Measurements from ENCODE around the gene ADAP2. TPM values are rescaled to one million over a fixed set of nuclear protein-coding genes. Genes with fewer than 3 reads are reported as not detected.
"Not testable (repeated sequence)": the region's sequence is repeated elsewhere in the genome, so short reads cannot be mapped to it uniquely, and the experiment has no call there.

Gene ADAP2
- total RNA-seq, 1 experiment from 2014 or later: not detected

GRCh38 chr17:30929861-30930260 lies 8.1 kb downstream of the ADAP2 start:
- DNase-seq (ENCODE audit: low read depth): not testable (repeated sequence)

DNA sequence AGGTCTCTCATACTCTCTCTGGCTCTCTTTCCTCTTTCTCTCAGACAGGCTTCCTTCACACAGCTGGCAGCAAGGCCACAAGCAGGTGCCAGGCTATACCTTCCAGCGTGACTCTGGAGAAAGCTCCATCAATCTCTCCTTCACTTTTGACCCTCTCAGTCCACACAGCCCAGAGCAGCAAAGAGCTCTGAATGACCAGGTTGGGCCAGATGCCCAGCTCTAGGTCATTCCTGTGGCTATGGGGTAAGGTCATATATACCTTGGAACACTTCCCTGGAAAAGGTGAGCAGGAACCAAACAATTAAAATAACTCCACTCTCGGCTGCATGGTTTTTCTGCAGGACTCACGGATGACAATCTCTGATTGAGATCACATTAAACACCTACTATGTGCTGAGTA lies 8.8 kb downstream of the ADAP2 start:
- DNase-seq (ENCODE audit: low read depth): no peak

DNA sequence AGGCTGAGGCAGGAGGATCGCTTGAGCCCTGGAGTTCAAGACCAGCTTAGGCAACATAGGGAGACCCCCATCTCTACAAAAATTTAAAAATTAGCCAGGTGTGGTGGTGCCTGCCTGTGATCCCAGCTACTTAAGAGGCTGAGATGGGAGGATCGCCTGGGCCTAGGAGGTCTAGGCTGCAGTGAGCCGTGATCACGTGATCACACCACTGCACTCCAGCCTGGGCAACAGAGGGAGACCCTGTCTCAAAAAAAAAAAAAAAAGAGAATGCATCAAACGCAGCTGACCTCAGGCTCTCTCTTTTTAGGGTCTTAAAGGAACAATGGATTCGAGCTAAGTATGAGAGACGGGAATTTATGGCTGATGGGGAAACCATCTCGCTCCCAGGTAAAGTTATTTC lies 9.8 kb downstream of the ADAP2 start:
- not testable (repeated sequence) for DNase-seq (ENCODE audit: low read depth)

DNA sequence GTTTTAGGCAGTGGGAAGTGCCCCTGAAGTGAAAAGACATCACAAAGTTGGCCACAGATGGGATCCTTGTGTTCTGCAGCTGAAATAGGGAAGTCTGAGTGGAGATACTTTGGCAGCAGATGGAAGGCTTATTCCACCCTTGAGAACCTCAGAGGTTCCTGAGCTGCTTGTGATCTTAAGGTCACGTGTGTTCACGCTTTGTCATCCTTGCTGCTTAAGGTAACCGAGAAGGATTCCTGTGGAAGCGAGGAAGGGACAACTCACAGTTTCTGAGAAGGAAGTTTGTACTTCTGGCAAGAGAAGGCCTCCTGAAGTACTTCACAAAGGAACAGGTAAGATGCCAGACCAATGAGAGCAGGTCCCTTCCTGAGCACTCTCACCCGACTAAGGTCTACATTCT lies 12.2 kb downstream of the ADAP2 start:
- DNase-seq (ENCODE audit: low read depth): no peak

DNA sequence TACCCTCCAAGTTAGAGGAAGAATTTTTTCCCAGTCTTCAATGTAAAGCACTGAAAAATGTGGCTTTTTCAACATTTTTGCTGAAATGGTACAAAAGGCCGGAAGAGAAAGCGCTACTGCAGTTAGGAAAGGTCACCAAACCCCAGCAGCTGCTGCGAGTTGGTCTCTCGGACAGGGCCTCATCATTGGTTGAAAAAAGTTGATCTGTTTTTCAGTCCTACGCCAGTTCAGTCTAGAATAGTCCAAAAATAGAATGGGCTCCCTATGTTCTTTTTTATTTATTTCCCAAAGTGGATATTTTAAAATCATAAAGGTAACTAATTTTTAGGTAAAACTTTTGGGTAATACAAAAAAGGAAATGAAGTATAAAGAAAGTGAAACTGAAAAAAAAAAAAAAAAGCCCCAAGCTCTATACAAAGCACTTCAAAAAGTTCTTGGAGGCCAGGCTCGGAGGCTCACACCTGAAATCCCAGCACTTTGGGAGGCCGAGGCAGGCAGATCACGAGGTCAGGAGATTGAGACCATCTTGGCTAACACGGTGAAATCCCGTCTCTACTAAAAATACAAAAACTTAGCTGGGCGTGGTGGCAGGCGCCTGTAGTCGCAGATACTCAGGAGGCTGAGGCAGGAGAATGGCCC lies 17.4 kb downstream of the ADAP2 start:
- DNase-seq (ENCODE audit: low read depth): no peak

DNA sequence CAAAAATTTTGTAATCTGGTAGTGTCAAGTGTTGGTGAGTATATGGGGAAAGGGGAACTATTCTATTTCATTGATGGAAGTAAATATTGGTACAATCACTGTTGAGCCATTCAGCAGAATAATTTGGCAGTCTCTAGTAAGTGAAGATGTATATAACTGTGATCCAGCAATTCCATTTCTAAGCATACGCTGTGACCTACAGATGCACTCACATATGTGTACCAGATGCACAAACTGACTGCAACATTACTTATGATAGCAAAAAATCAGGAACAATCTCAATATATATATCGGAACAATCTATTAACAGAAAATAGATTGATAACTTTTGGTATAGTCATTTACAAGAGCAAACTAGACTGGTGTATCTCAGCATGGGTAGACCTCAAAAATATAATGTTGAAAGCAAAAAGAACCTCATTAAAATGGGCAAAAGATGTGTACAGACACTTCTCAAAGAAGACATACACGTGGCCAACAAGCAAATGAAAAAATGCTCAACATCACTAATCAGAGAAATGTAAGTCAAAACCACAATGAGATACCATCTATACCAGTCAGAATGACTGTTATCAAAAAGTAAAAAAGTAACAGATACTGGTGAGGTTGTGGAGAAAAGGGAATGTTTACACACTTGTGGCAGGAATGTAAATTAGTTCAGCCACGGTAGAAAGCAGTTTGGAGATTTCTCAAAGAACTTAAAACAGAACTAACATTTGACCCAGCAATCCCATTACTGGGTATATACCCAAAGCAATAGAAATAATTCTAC lies 20.7 kb downstream of the ADAP2 start:
- peak; percentile 19 for DNase-seq (ENCODE audit: low read depth)

- no peak for DNase-seq (ENCODE audit: low read depth)
Measured at GRCh38 chr17:30947796-30948195, 26.1 kb downstream of the ADAP2 start.

DNA sequence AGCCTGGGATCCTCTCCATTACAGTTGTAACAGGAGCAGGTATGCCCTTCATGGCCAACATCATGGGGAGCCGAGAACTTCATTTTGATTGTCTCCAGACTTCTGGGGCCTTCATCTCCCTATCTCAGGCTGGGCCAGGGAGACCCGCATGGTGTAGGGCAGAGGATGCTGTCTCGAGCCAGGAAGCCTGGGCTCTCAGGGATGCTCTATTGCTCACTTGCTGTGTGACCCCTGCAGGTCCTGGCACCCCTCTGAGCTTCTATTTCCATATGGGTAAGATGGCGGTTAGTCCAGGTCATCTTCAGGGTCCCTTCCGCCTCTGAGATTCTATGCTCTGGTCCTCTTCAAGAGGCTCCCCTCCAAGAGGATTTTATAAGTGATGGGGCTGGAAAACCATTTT lies 28.4 kb downstream of the ADAP2 start:
- no peak for DNase-seq (ENCODE audit: low read depth)

DNA sequence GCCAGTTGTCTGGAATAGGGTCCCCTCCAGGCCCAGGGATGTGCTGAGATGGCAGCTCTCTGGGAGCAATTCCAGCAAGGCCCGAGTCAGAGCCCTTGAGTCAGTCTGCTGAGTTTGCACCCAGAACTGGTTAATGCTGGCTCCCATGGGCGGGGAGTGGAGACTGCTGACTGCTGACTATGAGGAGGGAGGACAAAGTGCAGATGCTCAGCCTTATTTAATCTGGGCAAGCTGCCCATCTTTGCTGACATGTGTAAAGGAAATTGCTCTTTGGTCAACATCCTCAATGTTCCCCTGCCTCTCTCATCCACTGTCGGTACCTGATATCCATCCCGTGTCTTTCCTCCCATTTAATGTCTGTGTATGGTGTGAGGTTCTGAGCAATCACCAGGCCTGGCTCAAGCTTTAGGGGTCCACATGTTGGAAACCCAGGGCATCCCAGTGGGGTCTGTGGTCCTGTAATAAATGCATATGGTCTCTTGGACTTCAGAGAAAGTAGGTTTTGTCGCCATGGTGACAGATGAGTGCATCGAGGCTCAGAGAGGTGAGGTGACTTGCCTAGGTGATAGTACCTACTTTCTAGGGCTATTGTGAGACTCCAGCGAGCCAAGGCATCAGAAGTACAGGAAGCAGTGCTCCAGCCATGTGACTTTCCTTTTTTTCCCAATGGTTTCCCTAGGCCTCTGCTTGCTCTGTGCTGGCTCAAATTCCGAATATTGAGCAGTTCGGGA lies 29.1 kb downstream of the ADAP2 start:
- peak; percentile 61 for DNase-seq (ENCODE audit: low read depth)

GRCh38 chr17:30952638-30953393 lies 31.1 kb downstream of the ADAP2 start:
- DNase-seq (ENCODE audit: low read depth): no peak

GRCh38 chr17:30954046-30954830 lies 32.5 kb downstream of the ADAP2 start:
- no peak for DNase-seq (ENCODE audit: low read depth)

GRCh38 chr17:30956764-30957374 lies 35.1 kb downstream of the ADAP2 start:
- DNase-seq (ENCODE audit: low read depth): peak; percentile 14

DNA sequence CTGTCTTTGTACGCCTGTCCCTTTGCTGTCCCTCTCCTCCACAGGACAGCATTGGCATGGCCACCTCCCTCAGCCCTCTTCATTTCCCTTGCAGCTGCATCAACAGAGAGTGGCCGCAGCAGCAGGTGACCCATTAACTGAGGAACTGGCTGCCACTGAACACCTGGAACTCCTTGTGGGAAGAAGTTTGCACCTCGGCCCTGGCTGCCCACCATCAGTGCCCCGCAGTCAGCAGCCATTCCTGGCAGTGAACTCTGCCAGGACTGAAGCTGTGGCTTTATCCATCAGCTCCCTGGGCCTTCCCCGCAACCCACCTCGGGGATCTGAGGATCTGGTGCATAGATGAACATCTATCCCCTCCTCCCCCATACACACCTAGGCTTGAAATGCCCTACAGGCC lies 36.0 kb downstream of the ADAP2 start:
- no peak for DNase-seq (ENCODE audit: low read depth)

GRCh38 chr17:30958187-30958586 lies 36.4 kb downstream of the ADAP2 start:
- DNase-seq (ENCODE audit: low read depth): no peak

- DNase-seq (ENCODE audit: low read depth): peak; percentile 14
Measured at GRCh38 chr17:30961209-30962188, 39.8 kb downstream of the ADAP2 start.

GRCh38 chr17:30964312-30964711 lies 42.6 kb downstream of the ADAP2 start:
- DNase-seq (ENCODE audit: low read depth): not testable (repeated sequence)

GRCh38 chr17:30964876-30965275 lies 43.1 kb downstream of the ADAP2 start:
- DNase-seq (ENCODE audit: low read depth): peak; percentile 23

DNA sequence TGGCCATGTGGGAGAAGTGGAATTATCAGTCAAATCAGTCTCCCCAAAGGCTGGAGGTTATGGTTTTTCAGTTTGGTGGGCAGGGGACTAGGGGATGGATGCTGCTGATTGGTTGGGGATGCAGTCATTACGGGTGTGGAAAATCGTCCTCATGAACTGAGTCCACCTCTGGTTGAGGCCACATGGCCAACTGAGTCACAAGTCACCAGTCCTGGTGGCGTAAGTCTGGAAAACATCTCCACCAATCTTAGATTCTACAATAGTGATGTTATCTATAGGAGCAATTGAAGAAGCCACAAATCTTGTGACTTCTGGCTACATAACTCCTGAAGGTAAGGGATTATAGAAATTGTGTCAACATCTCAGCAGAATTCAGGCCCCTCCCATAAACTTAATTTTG lies 43.9 kb downstream of the ADAP2 start:
- DNase-seq (ENCODE audit: low read depth): no peak

DNA sequence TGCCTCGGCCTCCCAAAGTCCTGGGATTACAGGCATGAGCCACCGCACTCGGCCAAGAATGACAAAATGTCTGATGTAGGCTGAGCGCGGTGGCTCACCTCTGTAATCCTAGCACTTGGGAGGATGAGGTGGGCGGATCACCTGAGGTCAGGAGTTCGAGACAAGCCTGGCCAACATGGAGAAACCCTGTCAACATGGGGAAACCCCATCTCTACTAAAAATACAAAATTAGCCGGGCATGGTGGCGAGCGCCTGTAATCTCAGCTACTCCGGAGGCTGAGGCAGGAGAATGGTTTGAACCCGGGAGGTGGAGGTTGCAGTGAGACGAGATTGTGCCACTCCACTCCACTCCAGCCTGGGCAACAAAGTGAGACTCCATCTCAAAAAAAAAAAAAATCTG lies 46.2 kb downstream of the ADAP2 start:
- DNase-seq (ENCODE audit: low read depth): not testable (repeated sequence)

All from RPMI7951 (cell line).